NCI-H1417 treated with DMSO at 0.1 percent for 48 hours (cell line): ENCODE results near the gene SHC2.
"Not testable (repeated sequence)": the region's sequence is repeated elsewhere in the genome, so short reads cannot be mapped to it uniquely, and the experiment has no call there.

Source experiments
- DNase-seq: peaks from one replicate; lab custom pipeline; 2025; lab: John Stamatoyannopoulos, UW

The SHC2 gene

GRCh38 chr19:389255-389934 is 71.4 kb downstream of the SHC2 start:
- no peak for DNase-seq

- no peak for DNase-seq
Measured at GRCh38 chr19:388691-389090, 72.1 kb downstream of the SHC2 start.

GRCh38 chr19:387777-388176 is 73.1 kb downstream of the SHC2 start:
- DNase-seq, result no peak

- DNase-seq, result not testable (repeated sequence)
Measured at GRCh38 chr19:386632-387301, 74.1 kb downstream of the SHC2 start.

- DNase-seq, result not testable (repeated sequence)
Measured at GRCh38 chr19:386189-386588, 74.6 kb downstream of the SHC2 start.

GRCh38 chr19:384799-385169 is 76.0 kb downstream of the SHC2 start:
- DNase-seq, result no peak

- DNase-seq, result no peak
Measured at GRCh38 chr19:383922-384798, 76.7 kb downstream of the SHC2 start.

GRCh38 chr19:383040-383439 is 77.8 kb downstream of the SHC2 start:
- DNase-seq, result no peak

- not testable (repeated sequence) for DNase-seq
Measured at GRCh38 chr19:382578-382977, 78.3 kb downstream of the SHC2 start.

- not testable (repeated sequence) for DNase-seq
Measured at GRCh38 chr19:381901-382300, 78.9 kb downstream of the SHC2 start.

- not testable (repeated sequence) for DNase-seq
Measured at GRCh38 chr19:380618-381219, 80.1 kb downstream of the SHC2 start.

- DNase-seq, result no peak
Measured at GRCh38 chr19:379796-380195, 81.0 kb downstream of the SHC2 start.

GRCh38 chr19:378706-379105 is 82.1 kb downstream of the SHC2 start:
- no peak for DNase-seq

GRCh38 chr19:377801-378581 is 82.8 kb downstream of the SHC2 start:
- DNase-seq, result no peak

- no peak for DNase-seq
Measured at GRCh38 chr19:376111-376470, 84.7 kb downstream of the SHC2 start.

GRCh38 chr19:375395-376110 is 85.3 kb downstream of the SHC2 start:
- DNase-seq, result no peak

GRCh38 chr19:374886-375235 is 86.0 kb downstream of the SHC2 start:
- DNase-seq, result no peak

GRCh38 chr19:374183-374885 is 86.5 kb downstream of the SHC2 start:
- DNase-seq, result no peak

GRCh38 chr19:373391-374182 is 87.2 kb downstream of the SHC2 start:
- no peak for DNase-seq
